Keratinocyte (primary cell): Measurements from ENCODE around the gene INSRR.

ENCODE experiments used
- EZH2 ChIP-seq: IDR thresholded peaks from one replicate; pipeline ENCODE4 v1.6.1; 2012; ENCODE audit warnings: inconsistent platforms, mild to moderate bottlenecking, low read length, moderate library complexity
- TF ChIP-seq, protein P1 (sequence below), 3 experiments: IDR thresholded peaks in 1 of 3; conservative IDR thresholded peaks in 1 of 3; optimal IDR thresholded peaks in 1 of 3; 2 replicates in 2 of 3; 3 replicates in 1 of 3; pipeline versions ENCODE3 to v1.5.1; 2011; ENCODE audit warnings: low read length in 3 of 3, mild to moderate bottlenecking in 3 of 3, moderate library complexity in 2 of 3, control low read depth in 1 of 3, inconsistent platforms in 1 of 3; ENCODE audit not compliant: insufficient read depth in 2 of 3; ENCODE audit errors: extremely low read depth in 1 of 3

DNA sequence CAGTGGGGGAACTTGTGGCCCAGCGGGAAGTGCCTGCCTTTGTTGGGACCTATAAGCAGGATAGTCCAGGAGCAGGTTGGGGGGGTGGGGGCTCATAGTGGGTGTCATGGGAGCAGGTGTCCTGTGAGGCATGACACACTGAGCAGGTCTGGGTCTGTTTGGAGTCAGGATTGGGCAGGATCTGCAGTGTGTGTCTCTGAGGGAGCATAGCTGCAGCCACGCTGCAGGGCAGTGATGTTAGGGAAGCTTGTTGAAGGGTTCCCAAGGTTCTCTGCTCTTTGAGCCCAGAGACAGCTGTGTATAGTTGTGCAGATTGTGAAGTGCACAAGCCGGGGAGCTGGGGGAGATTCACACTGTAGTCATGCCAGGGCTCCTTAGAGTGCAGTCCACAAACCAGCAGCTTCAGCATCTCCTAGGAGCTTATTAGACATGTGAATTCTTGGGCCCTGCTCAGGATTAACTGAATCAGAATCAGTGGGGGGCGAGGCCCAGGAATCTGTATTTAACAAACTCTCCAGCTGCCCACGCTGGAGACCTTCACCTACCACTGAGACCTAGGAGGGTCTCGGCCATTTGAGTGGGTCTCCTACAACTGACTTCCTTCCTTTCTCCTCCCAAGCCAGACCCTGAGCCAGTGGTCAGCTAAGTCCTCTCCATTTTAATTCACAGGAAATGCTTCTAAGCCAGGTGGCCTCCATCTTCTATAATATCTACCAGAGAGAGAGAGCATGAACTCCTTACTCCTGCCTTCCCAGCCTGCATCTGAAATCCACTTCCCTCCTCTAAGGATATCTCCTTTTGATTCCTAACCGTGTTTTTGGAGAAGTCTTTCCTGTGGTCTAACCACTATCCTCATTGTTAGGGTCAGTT lies 11.1 kb downstream of the INSRR start:
- TF ChIP-seq, protein P1, sequence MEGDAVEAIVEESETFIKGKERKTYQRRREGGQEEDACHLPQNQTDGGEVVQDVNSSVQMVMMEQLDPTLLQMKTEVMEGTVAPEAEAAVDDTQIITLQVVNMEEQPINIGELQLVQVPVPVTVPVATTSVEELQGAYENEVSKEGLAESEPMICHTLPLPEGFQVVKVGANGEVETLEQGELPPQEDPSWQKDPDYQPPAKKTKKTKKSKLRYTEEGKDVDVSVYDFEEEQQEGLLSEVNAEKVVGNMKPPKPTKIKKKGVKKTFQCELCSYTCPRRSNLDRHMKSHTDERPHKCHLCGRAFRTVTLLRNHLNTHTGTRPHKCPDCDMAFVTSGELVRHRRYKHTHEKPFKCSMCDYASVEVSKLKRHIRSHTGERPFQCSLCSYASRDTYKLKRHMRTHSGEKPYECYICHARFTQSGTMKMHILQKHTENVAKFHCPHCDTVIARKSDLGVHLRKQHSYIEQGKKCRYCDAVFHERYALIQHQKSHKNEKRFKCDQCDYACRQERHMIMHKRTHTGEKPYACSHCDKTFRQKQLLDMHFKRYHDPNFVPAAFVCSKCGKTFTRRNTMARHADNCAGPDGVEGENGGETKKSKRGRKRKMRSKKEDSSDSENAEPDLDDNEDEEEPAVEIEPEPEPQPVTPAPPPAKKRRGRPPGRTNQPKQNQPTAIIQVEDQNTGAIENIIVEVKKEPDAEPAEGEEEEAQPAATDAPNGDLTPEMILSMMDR (optimal IDR thresholded peaks at IDR 0.05 in 1 of 3, IDR thresholded peaks at IDR 0.05 in 1 of 3, conservative IDR thresholded peaks at IDR 0.05 in 1 of 3; ENCODE audit: extremely low read depth in 1 of 3, insufficient read depth in 2 of 3, low read length in 3 of 3), result no peak
- no peak for TF ChIP-seq EZH2
